ENCODE data around the gene GRIA4.

GRCh38 chr11:105840391-105840790 lies 230.5 kb downstream of the GRIA4 start:
- TF ChIP-seq CTCF (IDR thresholded peaks at IDR 0.05; ENCODE audit: insufficient read depth, low read length, poor library complexity, severe bottlenecking) (no peak), EZH2phosphoT487 (conservative IDR thresholded peaks at IDR 0.05; ENCODE audit: low read length) (no peak)
